Smooth muscle cell (in vitro differentiated cells): ENCODE results near the gene NR1I3. TPM values are rescaled to one million over a fixed set of nuclear protein-coding genes. Genes with fewer than 3 reads are reported as not detected.

Experiments
- DNase-seq: peaks from one replicate; lab custom pipeline; 2025; ENCODE audit not compliant: unreplicated experiment; lab: John Stamatoyannopoulos, UW
- H2AFZ ChIP-seq: fragments of 200-600 bp; sonication (generic); 2 replicates; pipeline ENCODE4 v1.6.0; 2016; ENCODE audit warnings: antibody characterized with exemption, low read depth, mild to moderate bottlenecking
- H3F3A ChIP-seq: fragments of 200-600 bp; sonication (generic); 2 replicates; pipeline ENCODE4 v1.6.0; 2017; ENCODE audit warnings: antibody characterized with exemption, low read depth
- H3K27ac ChIP-seq: fragments of 200-600 bp; sonication (generic); 2 replicates; pipeline ENCODE4 v1.5.1; 2016; ENCODE audit warnings: low read depth, mild to moderate bottlenecking
- H3K27me3 ChIP-seq: fragments of 200-600 bp; sonication (generic); 2 replicates; pipeline ENCODE4 v1.6.1; 2016; ENCODE audit warnings: low read depth, mild to moderate bottlenecking
- H3K36me3 ChIP-seq: fragments of 200-600 bp; sonication (generic); 2 replicates; pipeline ENCODE4 v1.5.1; 2016; ENCODE audit warnings: low read depth
- H3K4me1 ChIP-seq: fragments of 200-600 bp; sonication (generic); 2 replicates; pipeline ENCODE4 v1.5.1; 2016; ENCODE audit warnings: low read depth
- H3K4me2 ChIP-seq: fragments of 200-600 bp; sonication (generic); 2 replicates; pipeline ENCODE4 v1.6.0; 2016; ENCODE audit warnings: mild to moderate bottlenecking
- H3K4me3 ChIP-seq: fragments of 200-600 bp; sonication (generic); 2 replicates; pipeline ENCODE4 v1.5.1; 2016; ENCODE audit warnings: mild to moderate bottlenecking
- H3K79me2 ChIP-seq: fragments of 200-600 bp; sonication (generic); 2 replicates; pipeline ENCODE4 v1.6.0; 2016; ENCODE audit warnings: low read depth, mild to moderate bottlenecking
- H3K9ac ChIP-seq: fragments of 200-600 bp; sonication (generic); 2 replicates; pipeline ENCODE4 v1.6.0; 2016; ENCODE audit warnings: low read depth
- H3K9me3 ChIP-seq: fragments of 200-600 bp; sonication (generic); replicated peaks from 2 replicates; pipeline ENCODE4 v1.5.1; 2016; ENCODE audit warnings: low read depth
- H4K20me1 ChIP-seq: fragments of 200-600 bp; sonication (generic); 2 replicates; pipeline ENCODE4 v1.6.0; 2016; ENCODE audit warnings: low read depth
- CTCF ChIP-seq: fragments of 200-600 bp; sonication (generic); IDR thresholded peaks from 2 replicates; pipeline ENCODE4 v1.5.1; 2017; ENCODE audit warnings: borderline replicate concordance, mild to moderate bottlenecking, antibody characterized with exemption; ENCODE audit not compliant: insufficient read depth, poor library complexity, severe bottlenecking
- WGBS: methylation state at CpG from one replicate; pipeline ENCODE4 v1.1.7; 2016; ENCODE audit warnings: low lambda C conversion rate; 5-methylcytosine and 5-hydroxymethylcytosine counted together
- microRNA-seq: library from miRNA; unstranded; fragments of <30 nt; microRNA quantifications from one replicate; pipeline ENCODE4, GENCODE V29; 2016; ENCODE audit warnings: borderline number of aligned reads
- polyA plus RNA-seq: library from polyadenylated mRNA; unstranded; fragments of >200 nt; fragmentation: Nextera tagmentation; extraction: Ambion mirVana; gene quantifications from 2 replicates; pipeline ENCODE4 v1.2.1, GENCODE V29; 2016
- total RNA-seq: library from RNA; depleted of rRNA; stranded (reverse); fragments of >200 nt; gene quantifications from 2 replicates; pipeline ENCODE4 v1.2.3, GENCODE V29; 2014

NR1I3 gene
- total and polyA plus RNA-seq, 2 experiments from 2014 or later: 0.90 TPM; not detected in 1

- Histone ChIP-seq H4K20me1 (no peaks in the 10 kb centered on the region), H3K4me1 (peaks cover 7% of the 10 kb centered on the region), H3K9me3 (no peaks in the 10 kb centered on the region), H2AFZ (no peak overlapping the region), H3K4me3 (no peak overlapping the region), H3K27ac (no peak overlapping the region), H3K27me3 (no peaks in the 10 kb centered on the region), H3K4me2 (no peak overlapping the region), H3K9ac (no peak overlapping the region), H3F3A (no peaks in the 10 kb centered on the region), H3K36me3 (no peaks in the 10 kb centered on the region), H3K79me2 (peaks cover 10% of the 10 kb centered on the region)
- TF ChIP-seq CTCF: no peak
- no peak for DNase-seq
- WGBS: 87% methylated on average over 3 of the region's 3 CpGs
Measured at GRCh38 chr1:161179698-161180097, 58.3 kb downstream of the NR1I3 start.

Small RNA genes lying within 50 kb of the gene (microRNA-seq; reads per million reads assigned to microRNA genes)
- gene MIR5187: 4.1 reads per million

Other genes starting within 250 kb of the NR1I3 start
- gene F11R, start 217.1 kb downstream of the NR1I3 start, total RNA-seq: 57.8 and 62.5 TPM in 2 replicates
- gene F11R, start 217.1 kb downstream of the NR1I3 start, polyA plus RNA-seq: 26.4 and 35.6 TPM in 2 replicates
- 11.5 and 48.0 TPM in 2 replicates for gene TSTD1, start 199.2 kb downstream of the NR1I3 start, total RNA-seq
- gene TSTD1, start 199.2 kb downstream of the NR1I3 start, polyA plus RNA-seq: 26.0 and 63.2 TPM in 2 replicates
- gene USF1, start 192.2 kb downstream of the NR1I3 start, total RNA-seq: 47.0 and 51.7 TPM in 2 replicates
- 18.2 and 20.0 TPM in 2 replicates for gene USF1, start 192.2 kb downstream of the NR1I3 start, polyA plus RNA-seq
- gene ARHGAP30, start 168.3 kb downstream of the NR1I3 start, total RNA-seq: 0.90 and 1.2 TPM in 2 replicates
- gene ARHGAP30, start 168.3 kb downstream of the NR1I3 start, polyA plus RNA-seq: 0.13 and 1.1 TPM in 2 replicates
- 18.2 and 27.6 TPM in 2 replicates for gene NECTIN4, start 148.6 kb downstream of the NR1I3 start, total RNA-seq
- gene NECTIN4, start 148.6 kb downstream of the NR1I3 start, polyA plus RNA-seq: 12.7 and 32.8 TPM in 2 replicates
- gene KLHDC9, start 139.8 kb downstream of the NR1I3 start, total RNA-seq: 2.2 and 10.0 TPM in 2 replicates
- gene KLHDC9, start 139.8 kb downstream of the NR1I3 start, polyA plus RNA-seq: 3.3 and 4.6 TPM in 2 replicates
- gene PFDN2, start 120.2 kb downstream of the NR1I3 start, total RNA-seq: 49.0 and 82.0 TPM in 2 replicates
- gene PFDN2, start 120.2 kb downstream of the NR1I3 start, polyA plus RNA-seq: 139 and 150 TPM in 2 replicates
- gene NIT1, start 120.1 kb downstream of the NR1I3 start, total RNA-seq: 33.6 and 37.2 TPM in 2 replicates
- 37.6 and 53.0 TPM in 2 replicates for gene NIT1, start 120.1 kb downstream of the NR1I3 start, polyA plus RNA-seq
- 36.3 and 36.9 TPM in 2 replicates for gene DEDD, start 105.5 kb downstream of the NR1I3 start, total RNA-seq
- gene DEDD, start 105.5 kb downstream of the NR1I3 start, polyA plus RNA-seq: 33.7 and 38.6 TPM in 2 replicates
- 57.1 and 58.2 TPM in 2 replicates for gene UFC1, start 84.2 kb downstream of the NR1I3 start, total RNA-seq
- gene UFC1, start 84.2 kb downstream of the NR1I3 start, polyA plus RNA-seq: 81.5 and 94.5 TPM in 2 replicates
- gene USP21, start 78.7 kb downstream of the NR1I3 start, total RNA-seq: 6.9 and 10.7 TPM in 2 replicates
- 25.4 and 30.8 TPM in 2 replicates for gene USP21, start 78.7 kb downstream of the NR1I3 start, polyA plus RNA-seq
- 14.2 and 16.5 TPM in 2 replicates for gene PPOX, start 71.8 kb downstream of the NR1I3 start, total RNA-seq
- 23.8 and 31.6 TPM in 2 replicates for gene PPOX, start 71.8 kb downstream of the NR1I3 start, polyA plus RNA-seq
- gene B4GALT3, start 60.7 kb downstream of the NR1I3 start, total RNA-seq: 21.4 and 21.9 TPM in 2 replicates
- gene B4GALT3, start 60.7 kb downstream of the NR1I3 start, polyA plus RNA-seq: 44.9 and 47.0 TPM in 2 replicates
- gene ADAMTS4, start 39.1 kb downstream of the NR1I3 start, total RNA-seq: 11.5 and 17.1 TPM in 2 replicates
- gene ADAMTS4, start 39.1 kb downstream of the NR1I3 start, polyA plus RNA-seq: 17.7 and 28.3 TPM in 2 replicates
- 54.3 and 58.1 TPM in 2 replicates for gene NDUFS2, start 35.8 kb downstream of the NR1I3 start, total RNA-seq
- 136 and 139 TPM in 2 replicates for gene NDUFS2, start 35.8 kb downstream of the NR1I3 start, polyA plus RNA-seq
- gene FCER1G, start 22.9 kb downstream of the NR1I3 start, total RNA-seq: not detected in 2 replicates
- gene FCER1G, start 22.9 kb downstream of the NR1I3 start, polyA plus RNA-seq: 0.78 and 0.98 TPM in 2 replicates
- gene APOA2, start 14.6 kb downstream of the NR1I3 start, total RNA-seq: not detected in 2 replicates
- gene APOA2, start 14.6 kb downstream of the NR1I3 start, polyA plus RNA-seq: 1.6 and 3.6 TPM in 2 replicates
- 3.3 and 8.6 TPM in 2 replicates for gene TOMM40L, start 12.1 kb downstream of the NR1I3 start, total RNA-seq
- 8.3 and 9.0 TPM in 2 replicates for gene TOMM40L, start 12.1 kb downstream of the NR1I3 start, polyA plus RNA-seq
- gene PCP4L1, start 20.5 kb upstream of the NR1I3 start, total RNA-seq: 0.09 and 0.13 TPM in 2 replicates
- gene PCP4L1, start 20.5 kb upstream of the NR1I3 start, polyA plus RNA-seq: 0.28 TPM in 1 of 2 replicates, not detected in the other
- not detected in 2 replicates for gene MPZ, start 71.8 kb upstream of the NR1I3 start, total RNA-seq
- 0.22 TPM in 1 of 2 replicates, not detected in the other for gene MPZ, start 71.8 kb upstream of the NR1I3 start, polyA plus RNA-seq
- gene SDHC, start 76.2 kb upstream of the NR1I3 start, total RNA-seq: 153 and 179 TPM in 2 replicates
- gene SDHC, start 76.2 kb upstream of the NR1I3 start, polyA plus RNA-seq: 333 and 342 TPM in 2 replicates
- gene CFAP126, start 129.7 kb upstream of the NR1I3 start, total RNA-seq: not detected in 2 replicates
- not detected in 2 replicates for gene CFAP126, start 129.7 kb upstream of the NR1I3 start, polyA plus RNA-seq